CD4-positive, alpha-beta T cell (primary cell): ENCODE measurements around the gene RAD51B. TPM values are rescaled to one million over a fixed set of nuclear protein-coding genes. Genes with fewer than 3 reads are reported as not detected.

Experiments used
- ATAC-seq: fragments of 200-7000 bp; cut with Tn5 transposase; one replicate; pipeline ENCODE4 v1.10.0; 2022; ENCODE audit warnings: mild to moderate bottlenecking; ENCODE audit not compliant: poor library complexity
- CTCF ChIA-PET: fragments of 350-600 bp; sonication (Branson Sonifier 250); formaldehyde crosslinking; loops from one replicate; lab custom pipeline; 2021; ENCODE audit warnings: antibody characterized with exemption, inconsistent platforms; lab: Charles Lee
- POLR2A ChIA-PET: fragments of 350-600 bp; sonication (Branson Sonifier 250); formaldehyde crosslinking; loops from one replicate; lab custom pipeline; 2021; ENCODE audit warnings: antibody characterized with exemption, inconsistent platforms; lab: Charles Lee
- DNase-seq, 14 experiments: peaks; one replicate each; pipeline ENCODE4 v3.0.0-alpha.2; 2013 to 2020; ENCODE audit warnings: mixed read lengths in 2 of 14
- H3K27ac ChIP-seq, 2 donors: one replicate each; pipeline versions ENCODE4 v1.5.1 to v1.7.0; 2013; ENCODE audit warnings: low read length in 2 of 2, low read depth in 1 of 2, mild to moderate bottlenecking in 1 of 2
- H3K27me3 ChIP-seq, 2 experiments: 1 replicate in 1 of 2; 2 replicates in 1 of 2; pipeline versions ENCODE4 v1.6.1 to v1.7.0; 2013; ENCODE audit warnings: low read length in 2 of 2, control low read depth in 1 of 2, mild to moderate bottlenecking in 1 of 2, moderate library complexity in 1 of 2; ENCODE audit not compliant: insufficient read depth in 2 of 2, control insufficient read depth in 1 of 2
- H3K36me3 ChIP-seq: one replicate; pipeline ENCODE4 v1.6.1; 2013; ENCODE audit warnings: low read length, control low read depth; ENCODE audit not compliant: insufficient read depth
- H3K4me1 ChIP-seq: one replicate; pipeline ENCODE4 v1.6.1; 2013; ENCODE audit warnings: low read length, control low read depth; ENCODE audit not compliant: insufficient read depth
- H3K4me3 ChIP-seq: one replicate; pipeline ENCODE4 v1.5.1; 2013; ENCODE audit warnings: mild to moderate bottlenecking, low read length, moderate library complexity
- H3K9me3 ChIP-seq, 2 experiments: 1 replicate in 1 of 2; 2 replicates in 1 of 2; pipeline versions ENCODE4 v1.6.1 to v1.7.0; 2013; ENCODE audit warnings: low read length in 2 of 2, mild to moderate bottlenecking in 2 of 2, control low read depth in 1 of 2, moderate library complexity in 1 of 2; ENCODE audit not compliant: control insufficient read depth in 1 of 2, insufficient read depth in 1 of 2
- H3K27ac Mint-ChIP-seq: one replicate; pipeline ENCODE4 v1.8.0; 2020; ENCODE audit warnings: mixed read lengths
- H3K27me3 Mint-ChIP-seq: one replicate; pipeline ENCODE4 v1.8.0; 2021; ENCODE audit warnings: mixed read lengths
- H3K36me3 Mint-ChIP-seq: one replicate; pipeline ENCODE4 v1.8.0; 2021; ENCODE audit warnings: low read depth, mixed read lengths
- H3K4me1 Mint-ChIP-seq: one replicate; pipeline ENCODE4 v1.8.0; 2021; ENCODE audit warnings: low read depth, mixed read lengths
- H3K4me3 Mint-ChIP-seq: one replicate; pipeline ENCODE4 v1.8.0; 2020; ENCODE audit warnings: mild to moderate bottlenecking, mixed read lengths
- H3K9me3 Mint-ChIP-seq: one replicate; pipeline ENCODE4 v1.8.0; 2020; ENCODE audit warnings: mixed read lengths
- intact Hi-C, 2 experiments: fragments of 100-400 bp; cut with DNase I in 1 of 2; cut with micrococcal nuclease in 1 of 2; formaldehyde crosslinking; loops; one replicate each; pipeline versions ENCODE4 v1.15.1 to v1.9.0; 2023 to 2025; cut with DNase I, micrococcal nuclease
- total RNA-seq, 174 experiments: library from RNA in 2 of 174; stranded (reverse) in 2 of 174; gene quantifications; one replicate each; pipeline ENCODE4 v1.2.3 and lab custom pipeline; 2021 to 2026
- TF ChIP-seq, protein P1 (sequence below): fragments of 200-600 bp; IDR thresholded peaks from one replicate; pipeline ENCODE4 v1.8.0; 2022; ENCODE audit warnings: antibody characterized with exemption, mild to moderate bottlenecking

The RAD51B gene
- total RNA-seq, 2 experiments from 2014 or later = 18.4 to 20.0 TPM

DNA sequence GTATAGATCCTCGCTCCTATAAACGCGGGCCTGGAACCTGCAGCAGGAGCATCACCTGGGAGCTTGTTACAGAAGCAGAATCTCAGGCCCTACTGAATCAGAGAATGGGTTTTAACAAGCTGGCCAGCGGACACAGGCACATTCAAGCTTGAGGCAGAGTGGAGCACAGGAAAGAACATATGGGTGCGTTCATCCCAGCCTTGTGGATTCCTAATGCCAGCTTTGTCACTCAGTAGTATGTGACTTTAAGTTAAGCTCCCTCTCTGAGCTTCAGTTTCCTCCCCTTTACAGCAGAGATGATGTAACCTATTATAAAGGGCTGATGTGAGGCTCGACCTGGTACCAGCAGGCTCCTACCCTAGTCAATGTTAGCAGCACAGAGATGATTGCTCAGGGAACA, 768.4 kb downstream of the RAD51B start:
- ChIA-PET CTCF (no interaction called here), POLR2A (interaction anchor here (0.9 kb wide), 1 partner anchor 204 kb away, joined by 3 read pairs; no protein-coding TSS in a partner anchor)
- H3K36me3 ChIP-seq = no peaks in the 10 kb centered on the region
- intact Hi-C loops = no loop called here
- Mint-ChIP-seq H3K27ac (no peak overlapping the region), H3K4me3 (no peak overlapping the region), H3K9me3 (no peaks in the 10 kb centered on the region), H3K4me1 (no peaks in the 10 kb centered on the region), H3K27me3 (no peaks in the 10 kb centered on the region), H3K36me3 (no peaks in the 10 kb centered on the region)
- no peaks in the 10 kb centered on the region for H3K27me3 ChIP-seq
- H3K9me3 ChIP-seq = no peaks in the 10 kb centered on the region
- no peaks in the 10 kb centered on the region for H3K4me1 ChIP-seq
- TF ChIP-seq, protein P1, sequence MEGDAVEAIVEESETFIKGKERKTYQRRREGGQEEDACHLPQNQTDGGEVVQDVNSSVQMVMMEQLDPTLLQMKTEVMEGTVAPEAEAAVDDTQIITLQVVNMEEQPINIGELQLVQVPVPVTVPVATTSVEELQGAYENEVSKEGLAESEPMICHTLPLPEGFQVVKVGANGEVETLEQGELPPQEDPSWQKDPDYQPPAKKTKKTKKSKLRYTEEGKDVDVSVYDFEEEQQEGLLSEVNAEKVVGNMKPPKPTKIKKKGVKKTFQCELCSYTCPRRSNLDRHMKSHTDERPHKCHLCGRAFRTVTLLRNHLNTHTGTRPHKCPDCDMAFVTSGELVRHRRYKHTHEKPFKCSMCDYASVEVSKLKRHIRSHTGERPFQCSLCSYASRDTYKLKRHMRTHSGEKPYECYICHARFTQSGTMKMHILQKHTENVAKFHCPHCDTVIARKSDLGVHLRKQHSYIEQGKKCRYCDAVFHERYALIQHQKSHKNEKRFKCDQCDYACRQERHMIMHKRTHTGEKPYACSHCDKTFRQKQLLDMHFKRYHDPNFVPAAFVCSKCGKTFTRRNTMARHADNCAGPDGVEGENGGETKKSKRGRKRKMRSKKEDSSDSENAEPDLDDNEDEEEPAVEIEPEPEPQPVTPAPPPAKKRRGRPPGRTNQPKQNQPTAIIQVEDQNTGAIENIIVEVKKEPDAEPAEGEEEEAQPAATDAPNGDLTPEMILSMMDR = no peak
- no peak overlapping the region for H3K4me3 ChIP-seq
- no peak overlapping the region for H3K27ac ChIP-seq
- ATAC-seq (no peak), DNase-seq (no peak)

DNA sequence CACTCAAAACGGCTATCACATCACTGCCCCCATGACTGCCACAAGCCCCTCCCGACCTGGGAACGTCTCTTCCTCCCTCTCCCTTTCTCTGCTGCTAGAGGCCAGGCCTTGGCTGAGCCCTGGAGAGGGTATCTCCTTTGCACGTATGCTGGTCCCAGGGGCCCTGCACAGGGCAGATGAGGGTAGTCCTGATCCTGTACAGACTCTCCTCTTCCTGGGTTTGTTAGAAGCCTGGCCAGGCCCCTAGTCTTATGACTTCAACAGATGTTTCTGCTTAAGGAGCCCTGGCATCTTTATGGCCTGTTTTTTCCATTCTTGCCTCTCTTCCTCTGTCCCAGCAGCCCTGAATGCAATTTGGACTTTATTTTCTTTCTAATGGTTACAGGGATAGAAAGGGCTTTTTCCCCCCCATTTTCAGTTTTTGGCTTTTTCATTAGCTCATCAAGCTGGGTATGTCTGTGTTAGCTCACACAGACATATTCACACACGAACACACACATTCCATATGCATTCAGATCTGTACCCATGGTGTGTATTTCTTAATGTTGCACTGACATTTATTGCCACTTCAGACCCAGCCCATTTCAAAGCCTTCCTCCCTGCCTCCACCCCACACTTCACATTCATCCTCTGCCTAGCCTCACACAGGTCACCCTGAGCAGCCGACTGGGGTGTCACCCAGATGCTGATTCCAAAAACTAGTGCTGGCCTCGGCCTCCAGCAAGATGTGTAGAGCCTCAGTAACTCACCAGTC, 770.0 kb downstream of the RAD51B start:
- no peaks in the 10 kb centered on the region for H3K9me3 Mint-ChIP-seq
- H3K27ac Mint-ChIP-seq = no peak overlapping the region
- Histone ChIP-seq H3K4me3 (no peak overlapping the region), H3K27ac (no peak overlapping the region), H3K36me3 (no peaks in the 10 kb centered on the region), H3K9me3 (no peaks in the 10 kb centered on the region), H3K27me3 (no peaks in the 10 kb centered on the region), H3K4me1 (peaks cover 12% of the 10 kb centered on the region)
- DNase-seq = no peak
- CTCF ChIA-PET = no interaction called here
- POLR2A ChIA-PET = interaction anchor here (1.3 kb wide), 1 partner anchor 200 kb away, joined by 3 read pairs; no protein-coding TSS in a partner anchor
- ATAC-seq = no peak
- TF ChIP-seq, protein P1 = no peak
- no peaks in the 10 kb centered on the region for H3K27me3 Mint-ChIP-seq
- H3K4me1 Mint-ChIP-seq = peaks cover 16% of the 10 kb centered on the region
- intact Hi-C loops = no loop called here
- H3K36me3 Mint-ChIP-seq = no peaks in the 10 kb centered on the region
- no peak overlapping the region for H3K4me3 Mint-ChIP-seq

DNA sequence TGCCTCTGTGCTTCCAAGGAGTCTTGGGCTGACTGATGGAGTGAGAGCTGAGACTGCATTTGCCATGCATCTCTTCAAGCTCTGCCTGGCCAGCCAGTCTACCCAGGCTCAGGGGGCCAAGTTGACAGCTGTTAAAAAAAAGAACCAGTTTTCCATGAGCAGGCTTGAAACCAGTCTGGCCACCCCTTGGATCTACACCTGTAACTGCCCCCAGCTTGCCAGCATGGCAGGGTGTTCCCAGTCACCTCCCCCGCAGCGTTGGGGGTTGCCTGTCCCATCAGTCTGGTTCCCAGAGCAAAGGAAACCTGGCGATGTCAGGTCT, 770.6 kb downstream of the RAD51B start:
- Mint-ChIP-seq H3K27me3 (no peaks in the 10 kb centered on the region), H3K4me3 (no peak overlapping the region), H3K4me1 (peaks cover 20% of the 10 kb centered on the region), H3K36me3 (no peaks in the 10 kb centered on the region), H3K27ac (no peak overlapping the region), H3K9me3 (no peaks in the 10 kb centered on the region)
- Histone ChIP-seq H3K27ac (no peak overlapping the region), H3K9me3 (no peaks in the 10 kb centered on the region), H3K4me1 (peaks cover 14% of the 10 kb centered on the region), H3K36me3 (no peaks in the 10 kb centered on the region), H3K27me3 (no peaks in the 10 kb centered on the region), H3K4me3 (no peak overlapping the region)
- DNase-seq = no peak
- TF ChIP-seq, protein P1 = no peak
- ChIA-PET CTCF (no interaction called here), POLR2A (interaction anchor here (1.3 kb wide), 1 partner anchor 199 kb away, joined by 3 read pairs; no protein-coding TSS in a partner anchor)
- intact Hi-C loops = no loop called here
- ATAC-seq = no peak
